Testis (tissue), 2 donors: ENCODE results near the gene CAMTA1.

Experiments
- POLR2A ChIP-seq: fragments of 450-650 bp; IDR thresholded peaks from one replicate; pipeline ENCODE4 v1.6.1; 2017; ENCODE audit warnings: antibody characterized with exemption, mild to moderate bottlenecking, moderate library complexity
- TF ChIP-seq, protein P1 (sequence below), 3 experiments: fragments of 450-650 bp in 2 of 3; fragments of 200-600 bp in 1 of 3; sonication (generic) in 1 of 3; IDR thresholded peaks; one replicate each; pipeline ENCODE4 v1.5.1; 2016 to 2019; ENCODE audit warnings: antibody characterized with exemption in 3 of 3, mild to moderate bottlenecking in 2 of 3, moderate library complexity in 1 of 3

DNA sequence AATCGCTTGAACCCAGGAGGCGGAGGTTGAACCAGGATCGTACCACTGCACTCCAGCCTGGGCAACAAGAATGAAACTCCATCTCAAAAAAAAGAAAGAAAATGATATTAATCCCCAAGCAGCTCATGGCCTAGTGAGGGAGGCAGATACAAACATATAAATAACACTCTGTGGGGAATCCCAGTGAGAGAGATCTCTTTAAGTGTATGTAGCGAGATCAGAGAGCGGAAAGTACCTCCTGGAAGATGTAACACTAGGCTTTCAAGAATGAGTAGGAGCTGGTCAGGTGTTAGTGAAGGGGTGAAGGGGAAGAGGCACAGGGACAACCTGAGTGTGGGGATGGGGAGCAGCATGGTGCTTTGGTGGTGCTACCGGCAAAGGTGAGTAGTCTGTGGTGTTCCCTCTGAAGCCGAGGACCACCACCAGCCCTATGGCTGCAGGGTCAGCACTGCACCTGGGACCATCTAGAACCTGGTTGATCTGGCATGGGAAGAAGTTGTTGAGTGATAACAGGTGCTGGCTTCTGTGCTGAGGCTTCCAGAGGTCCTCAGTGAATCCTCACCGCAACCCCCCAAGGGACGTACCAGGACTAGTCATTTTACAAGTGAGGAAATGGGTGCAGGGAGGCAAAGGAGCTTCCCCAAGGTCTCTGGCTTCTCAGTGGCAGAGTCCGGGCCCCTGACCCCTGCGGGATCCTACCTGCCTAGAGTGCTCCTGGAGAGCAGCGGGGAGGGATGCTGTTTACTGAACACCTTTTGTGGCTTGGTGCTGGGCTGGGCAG, 618.2 kb downstream of the CAMTA1 start:
- TF ChIP-seq, protein P1, sequence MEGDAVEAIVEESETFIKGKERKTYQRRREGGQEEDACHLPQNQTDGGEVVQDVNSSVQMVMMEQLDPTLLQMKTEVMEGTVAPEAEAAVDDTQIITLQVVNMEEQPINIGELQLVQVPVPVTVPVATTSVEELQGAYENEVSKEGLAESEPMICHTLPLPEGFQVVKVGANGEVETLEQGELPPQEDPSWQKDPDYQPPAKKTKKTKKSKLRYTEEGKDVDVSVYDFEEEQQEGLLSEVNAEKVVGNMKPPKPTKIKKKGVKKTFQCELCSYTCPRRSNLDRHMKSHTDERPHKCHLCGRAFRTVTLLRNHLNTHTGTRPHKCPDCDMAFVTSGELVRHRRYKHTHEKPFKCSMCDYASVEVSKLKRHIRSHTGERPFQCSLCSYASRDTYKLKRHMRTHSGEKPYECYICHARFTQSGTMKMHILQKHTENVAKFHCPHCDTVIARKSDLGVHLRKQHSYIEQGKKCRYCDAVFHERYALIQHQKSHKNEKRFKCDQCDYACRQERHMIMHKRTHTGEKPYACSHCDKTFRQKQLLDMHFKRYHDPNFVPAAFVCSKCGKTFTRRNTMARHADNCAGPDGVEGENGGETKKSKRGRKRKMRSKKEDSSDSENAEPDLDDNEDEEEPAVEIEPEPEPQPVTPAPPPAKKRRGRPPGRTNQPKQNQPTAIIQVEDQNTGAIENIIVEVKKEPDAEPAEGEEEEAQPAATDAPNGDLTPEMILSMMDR (IDR thresholded peaks at IDR 0.05) = no peak
- no peak for TF ChIP-seq POLR2A
